Astrocyte (in vitro differentiated cells and primary cell): ENCODE measurements around the gene AMBP. TPM values are rescaled to one million over a fixed set of nuclear protein-coding genes. Genes with fewer than 3 reads are reported as not detected.
A peak's percentile ranks its signal among the peaks of the same experiment; 100 is the strongest.

ENCODE experiments used
- DNase-seq: peaks from one replicate; pipeline ENCODE4 v3.0.0-alpha.2; 2010; ENCODE audit warnings: low read depth
- FAIRE-seq: peaks from 2 replicates; lab custom pipeline; 2011; peaks lifted over from hg19 to GRCh38; lab: Jason Lieb, UNC
- H2AFZ ChIP-seq: 2 replicates; pipeline ENCODE4 v1.6.0; 2012; ENCODE audit warnings: low read depth, low read length, inconsistent platforms
- H3K27ac ChIP-seq: 2 replicates; pipeline ENCODE4 v1.5.1; 2011; ENCODE audit warnings: low read depth, low read length, inconsistent platforms
- H3K27me3 ChIP-seq: 2 replicates; pipeline ENCODE4 v1.6.0; 2011; ENCODE audit warnings: low read length, inconsistent platforms; ENCODE audit not compliant: insufficient read depth
- H3K36me3 ChIP-seq: 2 replicates; pipeline ENCODE4 v1.5.1; 2011; ENCODE audit warnings: low read length, inconsistent platforms; ENCODE audit not compliant: insufficient read depth
- H3K4me1 ChIP-seq: 2 replicates; pipeline ENCODE4 v1.5.1; 2011; ENCODE audit warnings: low read length, inconsistent platforms; ENCODE audit not compliant: insufficient read depth
- H3K4me2 ChIP-seq: 2 replicates; pipeline ENCODE4 v1.6.0; 2012; ENCODE audit warnings: low read length, inconsistent platforms
- H3K4me3 ChIP-seq: 2 replicates; pipeline ENCODE4 v1.5.1; 2011; ENCODE audit warnings: low read depth, mild to moderate bottlenecking, low read length, inconsistent platforms; ENCODE audit not compliant: insufficient read depth
- H3K79me2 ChIP-seq: 2 replicates; pipeline ENCODE4 v1.6.0; 2012; ENCODE audit warnings: mild to moderate bottlenecking, low read length, inconsistent platforms; ENCODE audit not compliant: insufficient read depth
- H3K9ac ChIP-seq: 2 replicates; pipeline ENCODE4 v1.6.0; 2012; ENCODE audit warnings: mild to moderate bottlenecking, low read length, inconsistent platforms
- H3K9me3 ChIP-seq: 2 replicates; pipeline ENCODE4 v1.5.1; 2012; ENCODE audit warnings: low read depth, mild to moderate bottlenecking, low read length, inconsistent platforms; ENCODE audit not compliant: insufficient read depth
- H4K20me1 ChIP-seq: 2 replicates; pipeline ENCODE4 v1.6.0; 2012; ENCODE audit warnings: low read length, inconsistent platforms; ENCODE audit not compliant: insufficient read depth
- H3K27ac Mint-ChIP-seq: one replicate; pipeline ENCODE4 v1.8.0; 2021; ENCODE audit warnings: mild to moderate bottlenecking, mixed read lengths; ENCODE audit not compliant: unreplicated experiment
- H3K27me3 Mint-ChIP-seq: one replicate; pipeline ENCODE4 v1.8.0; 2021; ENCODE audit warnings: low read depth, mixed read lengths; ENCODE audit not compliant: unreplicated experiment
- H3K36me3 Mint-ChIP-seq: one replicate; pipeline ENCODE4 v1.8.0; 2021; ENCODE audit warnings: low read depth, mixed read lengths; ENCODE audit not compliant: unreplicated experiment
- H3K4me1 Mint-ChIP-seq: one replicate; pipeline ENCODE4 v1.8.0; 2021; ENCODE audit warnings: low read depth, mixed read lengths; ENCODE audit not compliant: unreplicated experiment
- H3K4me3 Mint-ChIP-seq: one replicate; pipeline ENCODE4 v1.8.0; 2021; ENCODE audit warnings: mild to moderate bottlenecking, moderate library complexity, mixed read lengths; ENCODE audit not compliant: unreplicated experiment
- H3K9me3 Mint-ChIP-seq: one replicate; pipeline ENCODE4 v1.8.0; 2021; ENCODE audit warnings: mild to moderate bottlenecking, mixed read lengths; ENCODE audit not compliant: unreplicated experiment
- CTCF ChIP-seq: IDR thresholded peaks from 2 replicates; pipeline ENCODE4 v1.5.1; 2011; ENCODE audit warnings: low read depth, mild to moderate bottlenecking, inconsistent platforms, low read length, moderate library complexity; ENCODE audit not compliant: insufficient read depth
- EZH2 ChIP-seq: IDR thresholded peaks from 2 replicates; pipeline ENCODE4 v1.6.1; 2012; ENCODE audit warnings: mild to moderate bottlenecking, low read length, inconsistent platforms; ENCODE audit not compliant: insufficient read depth
- total RNA-seq: library from RNA; stranded (reverse); gene quantifications from 2 replicates; pipeline ENCODE4 v1.2.1, GENCODE V29; 2021

The AMBP gene
- total RNA-seq, 1 donor from 2014 or later, result not detected

DNA sequence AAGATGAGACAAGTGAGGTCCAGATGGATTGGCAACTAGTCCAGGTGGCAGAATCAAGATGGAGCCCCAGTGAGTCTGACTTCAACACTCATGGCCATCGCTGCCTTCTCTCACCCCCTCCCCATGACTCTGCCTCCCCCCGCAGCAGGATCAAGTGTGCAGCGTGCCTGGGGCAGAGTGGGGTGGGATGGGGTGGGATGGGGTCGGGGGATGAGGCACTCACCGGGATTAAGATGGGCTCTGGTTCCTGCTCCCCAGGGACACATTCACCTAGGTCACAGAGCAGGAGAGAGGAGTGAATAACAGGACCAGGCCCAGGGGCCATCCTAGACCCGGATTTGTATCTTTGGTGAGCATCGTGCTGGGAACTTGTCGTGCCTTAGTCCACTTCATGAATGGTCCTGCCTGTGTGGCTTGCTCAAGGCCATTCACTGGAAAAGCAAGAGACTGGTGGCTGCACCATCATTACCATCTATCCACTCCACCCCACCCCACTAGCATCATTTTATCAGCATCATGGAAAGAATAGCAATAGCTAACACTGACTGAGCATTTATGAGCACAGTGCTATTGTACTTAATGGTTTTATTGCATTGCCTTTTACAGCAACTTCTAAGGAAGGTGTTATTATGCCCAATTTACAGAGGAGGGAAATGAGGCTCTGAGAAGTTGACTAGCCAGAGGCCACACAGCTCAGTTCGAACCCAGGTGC, 8.5 kb downstream of the AMBP start:
- H3K4me2 ChIP-seq, result no peak overlapping the region
- H3K9ac ChIP-seq, result no peak overlapping the region
- Mint-ChIP-seq H3K27me3 (peaks cover 39% of the 10 kb centered on the region), H3K4me1 (no peaks in the 10 kb centered on the region), H3K9me3 (no peaks in the 10 kb centered on the region), H3K36me3 (peaks cover 2% of the 10 kb centered on the region), H3K27ac (no peak overlapping the region), H3K4me3 (no peak overlapping the region)
- no peaks in the 10 kb centered on the region for H3K36me3 ChIP-seq
- no peaks in the 10 kb centered on the region for H3K79me2 ChIP-seq
- H3K4me3 ChIP-seq, result no peak overlapping the region
- H3K27me3 ChIP-seq, result peaks cover 5% of the 10 kb centered on the region
- no peak overlapping the region for H2AFZ ChIP-seq
- no peak overlapping the region for H3K27ac ChIP-seq
- no peaks in the 10 kb centered on the region for H3K9me3 ChIP-seq
- H4K20me1 ChIP-seq, result no peaks in the 10 kb centered on the region
- H3K4me1 ChIP-seq, result no peaks in the 10 kb centered on the region
- TF ChIP-seq EZH2, result no peak
- no peak for TF ChIP-seq CTCF
- FAIRE-seq, result no peak
- DNase-seq, result no peak

GRCh38 chr9:114065304-114065703, 12.8 kb downstream of the AMBP start:
- Histone ChIP-seq H2AFZ (no peak overlapping the region), H3K27me3 (peaks cover 7% of the 10 kb centered on the region), H3K4me1 (no peaks in the 10 kb centered on the region), H3K9me3 (no peaks in the 10 kb centered on the region), H4K20me1 (no peaks in the 10 kb centered on the region), H3K27ac (no peak overlapping the region), H3K9ac (no peak overlapping the region), H3K4me3 (no peak overlapping the region), H3K36me3 (no peaks in the 10 kb centered on the region), H3K4me2 (no peak overlapping the region), H3K79me2 (no peaks in the 10 kb centered on the region)
- no peak overlapping the region for H3K4me3 Mint-ChIP-seq
- H3K27me3 Mint-ChIP-seq, result peaks cover 30% of the 10 kb centered on the region
- no peak for FAIRE-seq
- H3K9me3 Mint-ChIP-seq, result peaks cover 7% of the 10 kb centered on the region
- no peak for DNase-seq
- TF ChIP-seq EZH2, result no peak
- TF ChIP-seq CTCF, result no peak
- H3K4me1 Mint-ChIP-seq, result no peaks in the 10 kb centered on the region
- H3K36me3 Mint-ChIP-seq, result peaks cover 2% of the 10 kb centered on the region
- peak overlapping the region; percentile 31 for H3K27ac Mint-ChIP-seq

DNA sequence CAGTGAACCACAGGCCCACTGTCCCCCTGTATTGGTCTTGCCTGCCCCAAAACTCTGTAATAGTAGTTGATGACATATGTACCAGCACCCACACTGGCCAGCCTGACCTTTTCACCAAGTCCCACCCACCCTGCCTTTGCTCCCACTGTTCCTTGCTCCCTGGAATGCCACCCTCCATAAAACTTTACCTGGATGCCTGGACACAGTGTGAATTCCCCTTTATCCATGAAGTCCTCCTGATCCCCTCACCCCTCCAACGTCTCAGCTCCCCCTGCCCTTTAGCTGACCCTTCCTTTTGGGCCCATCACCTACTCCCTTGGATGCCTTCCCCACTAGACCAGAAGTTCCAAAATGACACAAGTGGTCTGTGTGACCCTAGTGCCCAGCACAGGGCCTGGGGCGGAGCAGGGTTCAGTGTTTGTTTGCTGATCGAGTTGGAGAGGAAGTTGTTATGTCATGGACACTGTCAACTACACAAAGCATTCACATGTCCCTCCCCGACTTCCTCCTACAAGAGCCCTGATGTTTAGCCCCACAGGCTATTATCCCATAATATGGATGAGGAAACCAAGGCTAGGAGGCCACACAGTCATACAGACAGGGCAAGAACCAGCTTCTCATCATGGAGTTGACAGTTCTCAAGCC, 16.1 kb downstream of the AMBP start:
- H3K27me3 ChIP-seq, result peaks cover 7% of the 10 kb centered on the region
- TF ChIP-seq EZH2 (no peak), CTCF (no peak)
- H2AFZ ChIP-seq, result no peak overlapping the region
- H4K20me1 ChIP-seq, result no peaks in the 10 kb centered on the region
- H3K9me3 ChIP-seq, result no peaks in the 10 kb centered on the region
- no peaks in the 10 kb centered on the region for H3K36me3 ChIP-seq
- Mint-ChIP-seq H3K9me3 (peaks cover 7% of the 10 kb centered on the region), H3K4me3 (no peak overlapping the region), H3K36me3 (peaks cover 7% of the 10 kb centered on the region), H3K27me3 (peaks cover 24% of the 10 kb centered on the region), H3K4me1 (no peaks in the 10 kb centered on the region), H3K27ac (no peak overlapping the region)
- H3K79me2 ChIP-seq, result no peaks in the 10 kb centered on the region
- H3K4me3 ChIP-seq, result no peak overlapping the region
- no peaks in the 10 kb centered on the region for H3K4me1 ChIP-seq
- no peak overlapping the region for H3K9ac ChIP-seq
- H3K4me2 ChIP-seq, result no peak overlapping the region
- H3K27ac ChIP-seq, result no peak overlapping the region
- FAIRE-seq (no peak), DNase-seq (no peak)
